Effector memory CD8-positive, alpha-beta T cell (primary cell): ENCODE measurements around the gene PSORS1C1.
"Not testable (repeated sequence)": the region's sequence is repeated elsewhere in the genome, so short reads cannot be mapped to it uniquely, and the experiment has no call there.

Experiments used
- ATAC-seq: fragments of 150-1000 bp; cut with Tn5 transposase; replicated peaks from 2 replicates; pipeline ENCODE4 v1.10.0; 2021; ENCODE audit warnings: mild to moderate bottlenecking, moderate library complexity
- DNase-seq, 3 experiments: peaks; one replicate each; pipeline ENCODE4 v3.0.0; 2021
- H3K27ac Mint-ChIP-seq, 2 donors: one replicate each; pipeline ENCODE4 v1.8.0; 2022; ENCODE audit warnings: mild to moderate bottlenecking in 2 of 2, mixed read lengths in 2 of 2, moderate library complexity in 2 of 2
- H3K27me3 Mint-ChIP-seq, 2 donors: one replicate each; pipeline ENCODE4 v1.8.0; 2022; ENCODE audit warnings: mixed read lengths in 2 of 2
- H3K36me3 Mint-ChIP-seq: one replicate; pipeline ENCODE4 v1.8.0; 2022; ENCODE audit warnings: mild to moderate bottlenecking, moderate library complexity, mixed read lengths; ENCODE audit not compliant: insufficient read depth
- H3K4me1 Mint-ChIP-seq, 2 donors: one replicate each; pipeline ENCODE4 v1.8.0; 2022; ENCODE audit warnings: low read depth in 2 of 2, mixed read lengths in 2 of 2
- H3K4me3 Mint-ChIP-seq, 2 donors: one replicate each; pipeline ENCODE4 v1.8.0; 2022; ENCODE audit warnings: mild to moderate bottlenecking in 2 of 2, mixed read lengths in 2 of 2, moderate library complexity in 2 of 2
- H3K9me3 Mint-ChIP-seq, 2 donors: one replicate each; pipeline ENCODE4 v1.8.0; 2022; ENCODE audit warnings: mixed read lengths in 2 of 2
- total RNA-seq, 9 experiments: gene quantifications; one replicate each; lab custom pipeline; 2026; lab: John Stamatoyannopoulos, UW

PSORS1C1 gene, protein sequence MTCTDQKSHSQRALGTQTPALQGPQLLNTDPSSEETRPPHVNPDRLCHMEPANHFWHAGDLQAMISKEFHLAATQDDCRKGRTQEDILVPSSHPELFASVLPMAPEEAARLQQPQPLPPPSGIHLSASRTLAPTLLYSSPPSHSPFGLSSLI
- total RNA-seq: 0 reads per million in 9 experiments

GRCh38 chr6:31114541-31114878, at the start of gene PSORS1C1:
TSS of gene PSORS1C1 (plus strand) at chr6:31114800. CDS start at chr6:31129633, 14,833 bp downstream.
- peaks cover 3 to 4% of the 10 kb centered on the region in 2 donors for H3K4me1 Mint-ChIP-seq

DNA sequence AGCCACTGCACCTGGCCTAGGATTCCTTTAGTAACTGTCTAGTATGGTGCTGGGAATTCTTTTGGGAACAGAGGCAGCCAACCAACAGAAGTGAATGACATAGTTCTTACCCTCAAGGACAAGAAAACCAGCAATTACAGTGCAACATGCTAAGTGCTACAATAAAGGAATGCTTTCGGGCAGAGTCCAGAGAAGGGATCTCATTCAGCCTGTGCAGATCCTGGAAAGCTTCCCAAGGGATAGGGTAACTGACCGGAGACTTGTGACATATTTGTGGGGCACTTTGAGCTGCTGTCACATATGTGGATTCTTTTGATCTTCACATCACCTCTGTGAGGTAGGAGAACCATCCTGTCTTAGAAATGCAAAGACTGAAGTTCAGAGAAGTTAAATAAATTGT, 49.0 kb upstream of the PSORS1C1 start:
- Mint-ChIP-seq H3K4me1 (no peaks in the 10 kb centered on the region), H3K4me3 (no peak overlapping the region), H3K36me3 (peaks cover 3% of the 10 kb centered on the region), H3K9me3 (no peaks in the 10 kb centered on the region), H3K27ac (no peak overlapping the region), H3K27me3 (peaks cover 0 to 23% of the 10 kb centered on the region in 2 donors)
- DNase-seq (no peak), ATAC-seq (no peak)

More at GRCh38 chr6:31114541-31114878, at the start of gene PSORS1C1:
- Mint-ChIP-seq H3K36me3 (peaks cover 6% of the 10 kb centered on the region), H3K27ac (no peak within 1 kb of the TSS), H3K9me3 (no peaks in the 10 kb centered on the region), H3K4me3 (no peak within 1 kb of the TSS), H3K27me3 (peaks cover 53 to 90% of the 10 kb centered on the region in 2 donors)
- no peak for ATAC-seq
- no peak for DNase-seq

DNA sequence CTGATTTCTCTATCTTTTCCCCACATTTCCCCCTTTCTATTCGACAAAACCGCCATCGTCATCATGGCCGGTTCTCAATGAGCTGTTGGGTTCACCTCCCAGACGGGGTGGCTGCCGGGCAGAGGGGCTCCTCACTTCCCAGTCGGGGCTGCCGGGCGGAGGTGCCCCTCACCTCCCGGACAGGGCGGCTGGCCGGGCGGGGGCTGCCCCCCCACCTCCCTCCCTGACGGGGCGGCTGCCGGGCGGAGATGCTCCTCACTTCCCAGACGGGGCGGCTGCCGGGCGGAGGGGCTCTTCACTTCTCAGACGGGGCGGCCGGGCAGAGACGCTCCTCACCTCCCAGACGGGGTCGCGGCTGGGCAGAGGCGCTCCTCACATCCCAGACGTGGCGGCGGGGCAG, 47.6 kb upstream of the PSORS1C1 start:
- not testable (repeated sequence) for H3K4me3 Mint-ChIP-seq, H3K9me3 Mint-ChIP-seq, ATAC-seq, H3K36me3 Mint-ChIP-seq, H3K27ac Mint-ChIP-seq, H3K4me1 Mint-ChIP-seq, DNase-seq
- H3K27me3 Mint-ChIP-seq: peaks cover 0 to 15% of the 10 kb centered on the region in 2 donors

DNA sequence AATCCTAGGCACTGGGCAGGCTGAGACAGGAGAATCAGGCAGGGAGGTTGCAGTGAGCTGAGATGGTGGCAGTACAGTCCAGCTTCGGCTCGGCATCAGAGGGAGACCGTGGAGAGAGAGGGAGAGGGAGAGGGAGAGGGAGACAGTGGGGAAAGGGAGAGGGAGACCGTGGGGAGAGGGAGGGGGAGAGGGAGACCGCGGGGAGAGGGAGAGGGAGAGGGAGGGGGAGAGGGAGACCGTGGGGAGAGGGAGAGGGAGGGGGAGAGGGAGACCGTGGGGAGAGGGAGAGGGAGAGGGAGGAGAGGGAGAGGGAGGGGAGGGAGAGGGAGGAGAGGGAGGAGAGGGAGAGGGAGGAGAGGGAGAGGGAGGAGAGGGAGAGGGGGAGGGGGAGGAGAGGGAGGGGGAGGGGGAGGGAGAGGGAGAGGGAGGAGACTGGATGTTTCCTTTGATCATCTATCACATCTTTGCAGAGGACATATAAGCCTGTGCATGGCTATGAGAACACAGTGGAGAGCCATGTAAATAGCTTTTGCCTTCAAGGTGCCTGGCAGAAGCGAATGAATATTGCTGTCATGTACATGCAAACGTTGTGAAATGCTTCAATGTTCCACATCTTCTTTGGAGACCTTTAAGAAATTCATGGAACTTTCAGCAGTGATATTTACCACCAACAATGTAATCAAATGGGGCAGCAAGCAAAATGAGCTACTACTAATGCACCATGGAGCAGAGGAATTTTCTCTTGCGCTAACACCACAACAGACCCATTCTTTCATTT, 46.5 kb upstream of the PSORS1C1 start:
- H3K27me3 Mint-ChIP-seq, ATAC-seq, H3K4me3 Mint-ChIP-seq, H3K9me3 Mint-ChIP-seq, H3K36me3 Mint-ChIP-seq, H3K27ac Mint-ChIP-seq, H3K4me1 Mint-ChIP-seq, DNase-seq: not testable (repeated sequence)

- H3K9me3 Mint-ChIP-seq: no peaks in the 10 kb centered on the region
- peaks cover 0 to 3% of the 10 kb centered on the region in 2 donors for H3K27me3 Mint-ChIP-seq
- H3K27ac Mint-ChIP-seq: no peak overlapping the region
- no peaks in the 10 kb centered on the region for H3K36me3 Mint-ChIP-seq
- no peak overlapping the region for H3K4me3 Mint-ChIP-seq
- DNase-seq: peak; percentile 69 to 79 (median 72)
- peak; percentile 98 for ATAC-seq
- H3K4me1 Mint-ChIP-seq: no peaks in the 10 kb centered on the region
Observed at GRCh38 chr6:31068669-31069340, 45.8 kb upstream of the PSORS1C1 start.

- Mint-ChIP-seq H3K4me1 (no peaks in the 10 kb centered on the region), H3K9me3 (no peaks in the 10 kb centered on the region), H3K36me3 (no peaks in the 10 kb centered on the region), H3K27me3 (no peaks in the 10 kb centered on the region), H3K4me3 (no peak overlapping the region), H3K27ac (peak overlapping the region in 1 of 2 donors; percentile 58)
- ATAC-seq (no peak), DNase-seq (no peak)
Observed at GRCh38 chr6:31070711-31071197, 43.8 kb upstream of the PSORS1C1 start.

DNA sequence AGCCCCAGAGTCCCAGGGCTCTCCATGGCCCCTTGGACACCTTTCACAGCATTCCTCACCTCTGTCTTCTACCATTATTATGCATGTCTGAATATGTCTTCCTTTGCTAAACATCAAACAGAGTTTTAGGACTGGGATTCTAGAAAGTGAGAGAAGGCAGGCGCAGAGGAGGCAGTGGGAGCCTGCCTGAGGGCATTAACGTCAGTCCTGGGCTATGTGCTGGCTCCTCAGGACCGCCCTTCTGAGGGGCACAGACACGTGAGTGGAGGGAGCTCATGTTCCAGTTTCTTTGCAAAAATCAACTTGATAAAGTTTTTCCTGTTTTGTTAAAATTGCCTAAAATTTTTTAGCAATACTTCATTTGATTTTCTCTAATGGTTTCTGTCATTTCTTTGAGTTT, 40.2 kb upstream of the PSORS1C1 start:
- H3K27ac Mint-ChIP-seq: peak overlapping the region; percentile 24 to 35
- H3K36me3 Mint-ChIP-seq: no peaks in the 10 kb centered on the region
- no peak overlapping the region for H3K4me3 Mint-ChIP-seq
- peaks cover under 1 to 2% of the 10 kb centered on the region in 2 donors for H3K4me1 Mint-ChIP-seq
- ATAC-seq: no peak
- H3K27me3 Mint-ChIP-seq: no peaks in the 10 kb centered on the region
- H3K9me3 Mint-ChIP-seq: no peaks in the 10 kb centered on the region
- DNase-seq: no peak

DNA sequence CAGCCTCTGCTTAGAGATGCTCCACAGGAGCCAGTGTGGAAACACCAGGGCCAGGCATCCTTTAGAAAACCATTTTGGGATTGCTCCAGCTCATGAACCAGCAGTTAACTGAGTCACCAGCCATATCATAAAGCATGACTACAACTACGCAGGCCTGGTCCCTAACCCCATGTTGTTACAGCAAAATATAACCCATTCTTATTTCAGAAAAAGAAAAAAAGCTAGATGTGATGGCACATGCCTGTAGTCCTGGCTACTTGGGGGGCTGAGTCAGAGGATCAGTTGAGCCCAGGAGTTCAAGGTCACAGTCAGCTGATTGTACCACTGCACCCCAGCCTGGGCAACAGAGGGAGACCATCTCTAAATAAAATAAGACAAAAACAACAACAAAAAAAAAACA, 39.1 kb upstream of the PSORS1C1 start:
- no peak for DNase-seq
- Mint-ChIP-seq H3K4me1 (peaks cover 5 to 7% of the 10 kb centered on the region in 2 donors), H3K27ac (no peak overlapping the region), H3K4me3 (no peak overlapping the region), H3K27me3 (no peaks in the 10 kb centered on the region), H3K36me3 (no peaks in the 10 kb centered on the region), H3K9me3 (no peaks in the 10 kb centered on the region)
- no peak for ATAC-seq

DNA sequence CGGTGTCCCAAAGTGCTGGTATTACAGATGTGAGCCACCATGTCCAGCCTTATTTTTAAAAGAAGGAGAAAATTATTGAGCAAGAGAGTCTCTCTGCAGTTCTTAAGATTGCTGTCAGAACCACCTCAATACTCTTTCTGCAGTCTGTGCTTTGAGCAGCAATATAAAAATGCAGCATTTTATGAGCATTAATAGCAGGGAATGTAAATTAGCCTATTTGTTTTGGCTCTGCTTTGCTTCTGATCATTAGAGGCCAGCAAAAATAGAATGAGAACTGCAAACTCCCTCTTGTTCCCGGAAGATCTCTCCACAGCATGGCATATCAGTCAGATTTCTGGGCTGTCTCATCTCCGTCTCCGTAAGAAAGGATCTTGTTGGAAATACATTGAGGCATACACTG, 38.0 kb upstream of the PSORS1C1 start:
- Mint-ChIP-seq H3K4me1 (peaks cover 5 to 7% of the 10 kb centered on the region in 2 donors), H3K36me3 (no peaks in the 10 kb centered on the region), H3K27me3 (no peaks in the 10 kb centered on the region), H3K27ac (no peak overlapping the region), H3K4me3 (no peak overlapping the region), H3K9me3 (no peaks in the 10 kb centered on the region)
- ATAC-seq (no peak), DNase-seq (no peak)

GRCh38 chr6:31079656-31080261, 34.8 kb upstream of the PSORS1C1 start:
- peaks cover 5 to 7% of the 10 kb centered on the region in 2 donors for H3K4me1 Mint-ChIP-seq
- H3K27me3 Mint-ChIP-seq: peaks cover 2 to 3% of the 10 kb centered on the region in 2 donors

GRCh38 chr6:31081872-31082271, 32.7 kb upstream of the PSORS1C1 start:
- DNase-seq (no peak), ATAC-seq (no peak)
- Mint-ChIP-seq H3K4me3 (no peak overlapping the region), H3K27ac (no peak overlapping the region), H3K27me3 (peaks cover 15% of the 10 kb centered on the region in 2 donors), H3K9me3 (no peaks in the 10 kb centered on the region), H3K4me1 (peaks cover 5 to 7% of the 10 kb centered on the region in 2 donors), H3K36me3 (no peaks in the 10 kb centered on the region)

More at GRCh38 chr6:31079656-31080261, 34.8 kb upstream of the PSORS1C1 start:
- ATAC-seq (peak; percentile 87), DNase-seq (peak; percentile 59 to 73 (median 64))
- no peaks in the 10 kb centered on the region for H3K9me3 Mint-ChIP-seq
- H3K27ac Mint-ChIP-seq: no peak overlapping the region
- no peaks in the 10 kb centered on the region for H3K36me3 Mint-ChIP-seq
- peak overlapping the region; percentile 52 to 58 for H3K4me3 Mint-ChIP-seq

GRCh38 chr6:31083742-31084354, 30.8 kb upstream of the PSORS1C1 start:
- no peak overlapping the region for H3K4me3 Mint-ChIP-seq
- peaks cover 10 to 14% of the 10 kb centered on the region in 2 donors for H3K4me1 Mint-ChIP-seq
- peak; percentile 21 for ATAC-seq
- H3K36me3 Mint-ChIP-seq: no peaks in the 10 kb centered on the region
- H3K27ac Mint-ChIP-seq: peak overlapping the region in 1 of 2 donors; percentile 72
- peaks cover 15 to 23% of the 10 kb centered on the region in 2 donors for H3K27me3 Mint-ChIP-seq
- peak; percentile 23 to 31 (median 31) for DNase-seq
- H3K9me3 Mint-ChIP-seq: no peaks in the 10 kb centered on the region
